ENCODE data around the gene C2orf92. TPM values are rescaled to one million over a fixed set of nuclear protein-coding genes. Genes with fewer than 3 reads are reported as not detected.

The C2orf92 gene
- total RNA-seq, 3 donors from 2014 or later: 11.2 to 49.5 (median 27.9) TPM

GRCh38 chr2:97704989-97705388, 35.5 kb downstream of the C2orf92 start:
- Histone ChIP-seq H3K27me3 (no peaks in the 10 kb centered on the region), H3K4me3 (no peak overlapping the region), H3K27ac (no peak overlapping the region), H3K4me1 (no peaks in the 10 kb centered on the region), H3K9me3 (no peaks in the 10 kb centered on the region), H3K36me3 (no peaks in the 10 kb centered on the region)
- TF ChIP-seq POLR2A (IDR thresholded peaks at IDR 0.05) (no peak), POLR2AphosphoS5 (IDR thresholded peaks at IDR 0.05) (no peak)
- TF ChIP-seq, protein P1, sequence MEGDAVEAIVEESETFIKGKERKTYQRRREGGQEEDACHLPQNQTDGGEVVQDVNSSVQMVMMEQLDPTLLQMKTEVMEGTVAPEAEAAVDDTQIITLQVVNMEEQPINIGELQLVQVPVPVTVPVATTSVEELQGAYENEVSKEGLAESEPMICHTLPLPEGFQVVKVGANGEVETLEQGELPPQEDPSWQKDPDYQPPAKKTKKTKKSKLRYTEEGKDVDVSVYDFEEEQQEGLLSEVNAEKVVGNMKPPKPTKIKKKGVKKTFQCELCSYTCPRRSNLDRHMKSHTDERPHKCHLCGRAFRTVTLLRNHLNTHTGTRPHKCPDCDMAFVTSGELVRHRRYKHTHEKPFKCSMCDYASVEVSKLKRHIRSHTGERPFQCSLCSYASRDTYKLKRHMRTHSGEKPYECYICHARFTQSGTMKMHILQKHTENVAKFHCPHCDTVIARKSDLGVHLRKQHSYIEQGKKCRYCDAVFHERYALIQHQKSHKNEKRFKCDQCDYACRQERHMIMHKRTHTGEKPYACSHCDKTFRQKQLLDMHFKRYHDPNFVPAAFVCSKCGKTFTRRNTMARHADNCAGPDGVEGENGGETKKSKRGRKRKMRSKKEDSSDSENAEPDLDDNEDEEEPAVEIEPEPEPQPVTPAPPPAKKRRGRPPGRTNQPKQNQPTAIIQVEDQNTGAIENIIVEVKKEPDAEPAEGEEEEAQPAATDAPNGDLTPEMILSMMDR (IDR thresholded peaks at IDR 0.05): no peak
- intact Hi-C loops (cut with DNase I; ENCODE audit: low total_unique reads): no loop called here
- DNase-seq (ENCODE audit: low spot score in 2 of 2): no peak

DNA sequence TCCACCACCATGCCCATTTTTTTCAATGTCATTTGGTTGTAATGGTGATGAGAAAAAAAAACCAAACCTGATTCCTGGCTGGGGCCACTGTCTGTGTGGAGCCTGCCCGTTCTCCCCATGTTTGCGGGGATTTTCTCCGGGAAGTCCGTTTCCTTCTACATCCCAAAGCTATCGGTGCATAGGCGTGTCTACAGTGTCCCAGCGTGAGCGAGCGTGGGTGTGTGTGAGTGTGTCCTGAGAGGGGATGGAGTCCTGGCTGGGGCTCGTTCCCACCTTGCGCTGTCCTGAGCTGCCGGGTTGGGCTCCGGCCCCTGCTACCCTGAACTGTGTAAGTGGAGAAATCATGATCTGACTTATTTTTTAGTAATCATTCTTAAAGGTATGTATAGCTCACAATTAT, 36.6 kb downstream of the C2orf92 start:
- H3K27ac ChIP-seq: no peak overlapping the region
- no peaks in the 10 kb centered on the region for H3K9me3 ChIP-seq
- no peak for DNase-seq (ENCODE audit: low spot score in 2 of 2)
- H3K4me3 ChIP-seq: no peak overlapping the region
- H3K4me1 ChIP-seq: no peaks in the 10 kb centered on the region
- intact Hi-C loops (cut with DNase I; ENCODE audit: low total_unique reads): no loop called here
- no peaks in the 10 kb centered on the region for H3K36me3 ChIP-seq
- no peak for TF ChIP-seq POLR2AphosphoS5 (IDR thresholded peaks at IDR 0.05)
- TF ChIP-seq, protein P1 (IDR thresholded peaks at IDR 0.05): no peak
- TF ChIP-seq POLR2A (IDR thresholded peaks at IDR 0.05): no peak
- no peaks in the 10 kb centered on the region for H3K27me3 ChIP-seq

- H3K4me3 ChIP-seq: no peak overlapping the region
- no peaks in the 10 kb centered on the region for H3K27me3 ChIP-seq
- H3K4me1 ChIP-seq: no peaks in the 10 kb centered on the region
- H3K27ac ChIP-seq: no peak overlapping the region
- DNase-seq (ENCODE audit: low spot score in 2 of 2): peak in 1 of 2 donors; percentile 19
- no peaks in the 10 kb centered on the region for H3K9me3 ChIP-seq
- no peak for TF ChIP-seq POLR2AphosphoS5 (IDR thresholded peaks at IDR 0.05)
- TF ChIP-seq, protein P1 (IDR thresholded peaks at IDR 0.05): no peak
- TF ChIP-seq POLR2A (IDR thresholded peaks at IDR 0.05): no peak
- no peaks in the 10 kb centered on the region for H3K36me3 ChIP-seq
- intact Hi-C loops (cut with DNase I; ENCODE audit: low total_unique reads): no loop called here
These were observed 37.3 kb downstream of the C2orf92 start for GRCh38 chr2:97706708-97707345.

DNA sequence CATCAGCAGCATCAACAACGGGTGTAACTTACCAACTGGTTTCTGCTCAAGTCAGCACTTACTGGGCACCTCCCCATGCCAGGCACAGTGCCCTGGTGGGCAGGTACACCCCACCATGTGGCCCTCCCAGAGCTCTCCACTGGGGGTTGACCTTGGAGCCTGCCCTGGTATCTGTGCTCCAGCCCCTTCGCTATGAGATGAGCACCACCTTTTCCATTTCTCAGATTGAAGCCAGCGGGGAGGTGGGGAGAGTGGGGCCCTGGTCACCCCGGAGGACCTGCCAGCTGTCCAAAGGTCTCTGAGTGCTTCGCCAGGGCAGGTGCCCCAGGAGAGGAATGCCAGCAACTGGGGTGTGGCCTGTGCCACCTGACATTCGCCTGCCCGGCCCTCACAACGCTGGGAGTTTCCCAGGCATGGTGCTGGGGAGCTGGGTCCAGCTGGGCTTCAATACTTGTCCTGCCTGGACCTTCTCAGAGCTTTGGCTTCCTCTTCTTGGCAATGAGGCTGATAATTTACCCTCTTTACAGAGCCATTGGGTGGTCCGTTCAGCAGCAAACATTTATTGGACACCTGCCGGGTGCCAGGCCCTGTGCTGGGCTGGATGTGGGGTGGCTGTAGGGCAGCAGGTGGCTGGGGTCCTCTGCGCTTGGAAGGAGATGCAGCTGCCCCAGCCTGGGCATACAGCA, 38.0 kb downstream of the C2orf92 start:
- intact Hi-C loops (cut with DNase I; ENCODE audit: low total_unique reads): no loop called here
- Histone ChIP-seq H3K4me3 (no peak overlapping the region), H3K4me1 (no peaks in the 10 kb centered on the region), H3K27ac (no peak overlapping the region), H3K27me3 (no peaks in the 10 kb centered on the region), H3K9me3 (no peaks in the 10 kb centered on the region), H3K36me3 (no peaks in the 10 kb centered on the region)
- DNase-seq (ENCODE audit: low spot score in 2 of 2): peak in 1 of 2 donors; percentile 36
- TF ChIP-seq, protein P1 (IDR thresholded peaks at IDR 0.05): no peak
- TF ChIP-seq POLR2A (IDR thresholded peaks at IDR 0.05) (no peak), POLR2AphosphoS5 (IDR thresholded peaks at IDR 0.05) (no peak)

- no peak for TF ChIP-seq POLR2AphosphoS5 (IDR thresholded peaks at IDR 0.05)
- TF ChIP-seq, protein P1 (IDR thresholded peaks at IDR 0.05): no peak
- no peak for TF ChIP-seq POLR2A (IDR thresholded peaks at IDR 0.05)
- Histone ChIP-seq H3K4me1 (no peaks in the 10 kb centered on the region), H3K4me3 (no peak overlapping the region), H3K36me3 (no peaks in the 10 kb centered on the region), H3K27me3 (no peaks in the 10 kb centered on the region), H3K9me3 (no peaks in the 10 kb centered on the region), H3K27ac (no peak overlapping the region)
- DNase-seq (ENCODE audit: low spot score in 2 of 2): peak in 1 of 2 donors; percentile 22
- intact Hi-C loops (cut with DNase I; ENCODE audit: low total_unique reads): no loop called here
These were observed 38.5 kb downstream of the C2orf92 start for GRCh38 chr2:97708048-97708380.

Data from breast epithelium (tissue), 4 donors.